DND-41 (cell line): Measurements from ENCODE around the gene EML1.

Experiments
- EZH2 ChIP-seq: IDR thresholded peaks from 3 replicates; pipeline ENCODE4 v1.6.1; 2012; ENCODE audit warnings: borderline replicate concordance, low read depth, mild to moderate bottlenecking, moderate library complexity, low read length, inconsistent platforms; ENCODE audit not compliant: severe bottlenecking
- TF ChIP-seq, protein P1 (sequence below): IDR thresholded peaks from 2 replicates; pipeline ENCODE4 v1.5.1; 2012; ENCODE audit warnings: borderline replicate concordance, low read length, moderate library complexity, mild to moderate bottlenecking; ENCODE audit not compliant: poor library complexity, severe bottlenecking; ENCODE audit errors: extremely low read depth

DNA sequence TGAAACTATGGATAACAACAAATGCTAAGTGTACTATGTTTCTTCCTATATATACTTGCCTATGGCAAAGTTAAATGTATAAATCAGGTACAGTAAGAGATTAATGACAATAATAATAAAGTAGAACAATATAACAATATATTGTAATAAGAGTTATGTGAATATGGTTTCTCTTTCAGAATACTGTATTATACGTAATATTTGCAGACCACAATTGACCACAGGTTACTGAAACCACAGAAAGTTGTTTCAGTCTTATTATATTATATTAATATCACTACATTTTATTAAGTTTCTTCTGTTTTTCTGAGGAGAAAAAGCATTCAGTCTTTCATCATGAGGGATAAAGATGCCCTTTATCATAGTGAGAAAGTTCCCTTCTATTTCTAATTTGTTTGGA is 131.2 kb downstream of the EML1 start:
- TF ChIP-seq, protein P1, sequence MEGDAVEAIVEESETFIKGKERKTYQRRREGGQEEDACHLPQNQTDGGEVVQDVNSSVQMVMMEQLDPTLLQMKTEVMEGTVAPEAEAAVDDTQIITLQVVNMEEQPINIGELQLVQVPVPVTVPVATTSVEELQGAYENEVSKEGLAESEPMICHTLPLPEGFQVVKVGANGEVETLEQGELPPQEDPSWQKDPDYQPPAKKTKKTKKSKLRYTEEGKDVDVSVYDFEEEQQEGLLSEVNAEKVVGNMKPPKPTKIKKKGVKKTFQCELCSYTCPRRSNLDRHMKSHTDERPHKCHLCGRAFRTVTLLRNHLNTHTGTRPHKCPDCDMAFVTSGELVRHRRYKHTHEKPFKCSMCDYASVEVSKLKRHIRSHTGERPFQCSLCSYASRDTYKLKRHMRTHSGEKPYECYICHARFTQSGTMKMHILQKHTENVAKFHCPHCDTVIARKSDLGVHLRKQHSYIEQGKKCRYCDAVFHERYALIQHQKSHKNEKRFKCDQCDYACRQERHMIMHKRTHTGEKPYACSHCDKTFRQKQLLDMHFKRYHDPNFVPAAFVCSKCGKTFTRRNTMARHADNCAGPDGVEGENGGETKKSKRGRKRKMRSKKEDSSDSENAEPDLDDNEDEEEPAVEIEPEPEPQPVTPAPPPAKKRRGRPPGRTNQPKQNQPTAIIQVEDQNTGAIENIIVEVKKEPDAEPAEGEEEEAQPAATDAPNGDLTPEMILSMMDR = no peak
- no peak for TF ChIP-seq EZH2
